ENCODE data around the gene LYPLA2. TPM values are rescaled to one million over a fixed set of nuclear protein-coding genes. Genes with fewer than 3 reads are reported as not detected.
A peak's percentile ranks its signal among the peaks of the same experiment; 100 is the strongest.
"Not testable (repeated sequence)": the region's sequence is repeated elsewhere in the genome, so short reads cannot be mapped to it uniquely, and the experiment has no call there.

The LYPLA2 gene
- total RNA-seq, 2 experiments from 2014 or later = 75.7 to 87.2 TPM

DNA sequence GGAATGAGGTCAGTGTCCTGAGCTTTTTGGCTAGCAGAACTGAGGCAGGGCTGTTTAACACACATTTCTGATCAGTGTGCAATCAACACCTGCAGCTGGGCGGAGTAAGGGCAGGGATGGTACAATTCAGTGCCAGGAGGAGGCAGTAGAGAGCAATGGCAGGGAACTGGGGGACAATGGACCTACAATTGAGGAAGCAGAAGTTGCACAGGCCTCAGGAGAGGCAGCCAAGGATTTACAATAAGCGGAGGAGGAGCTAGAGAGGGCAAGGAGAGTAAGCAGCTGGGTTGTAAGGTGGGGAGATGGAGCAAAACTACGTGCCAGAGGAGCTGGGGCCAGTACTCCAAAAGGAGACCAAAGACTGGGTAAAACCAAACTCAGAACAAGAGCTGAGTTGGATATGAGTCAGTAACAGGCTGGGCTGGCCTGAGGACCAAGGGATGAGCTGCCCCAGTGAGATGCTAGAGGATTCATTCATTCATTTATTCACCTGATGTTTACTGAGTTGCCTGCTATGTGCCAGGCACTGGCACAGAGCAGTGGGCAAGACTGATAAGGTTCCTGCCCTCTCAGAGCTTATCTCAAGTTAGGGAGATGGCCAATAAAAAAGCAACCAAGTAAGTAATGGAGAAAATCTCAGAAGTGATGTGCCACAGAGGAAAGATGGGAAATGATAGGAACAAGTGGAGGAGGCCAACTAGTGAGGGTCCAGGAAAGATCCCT, 20.0 kb downstream of the LYPLA2 start:
- no peak overlapping the region for H3K27ac Mint-ChIP-seq
- DNase-seq = peak; percentile 68
- H3K4me3 Mint-ChIP-seq = no peak overlapping the region
- H3K27me3 Mint-ChIP-seq = no peaks in the 10 kb centered on the region
- CTCF ChIA-PET = interaction anchor here (0.8 to 7.6 kb wide), 28 partner anchors 8 to 217 kb away, joined by 3 to 62 read pairs (median 6); partner anchors contain the start of genes CNR2, FUCA1, GALE and HMGCL
- H3K4me1 Mint-ChIP-seq = peaks cover 18% of the 10 kb centered on the region
- no peaks in the 10 kb centered on the region for H3K9me3 Mint-ChIP-seq (ENCODE audit: low read depth)
- peaks cover 2% of the 10 kb centered on the region for H3K36me3 Mint-ChIP-seq
- peak; percentile 61 for ATAC-seq

- CTCF ChIA-PET = interaction anchor here (7.6 kb wide), 1 partner anchor 10 kb away, joined by 62 read pairs; the partner anchor contains the start of gene HMGCL
- H3K4me3 Mint-ChIP-seq = no peak overlapping the region
- no peak for DNase-seq
- no peaks in the 10 kb centered on the region for H3K27me3 Mint-ChIP-seq
- H3K27ac Mint-ChIP-seq = no peak overlapping the region
- H3K36me3 Mint-ChIP-seq = peaks cover 2% of the 10 kb centered on the region
- H3K9me3 Mint-ChIP-seq (ENCODE audit: low read depth) = no peaks in the 10 kb centered on the region
- H3K4me1 Mint-ChIP-seq = peaks cover 19% of the 10 kb centered on the region
- no peak for ATAC-seq
Observed at GRCh38 chr1:23814016-23814415, 23.1 kb downstream of the LYPLA2 start.

- CTCF ChIA-PET = interaction anchor here (0.9 to 1.1 kb wide), 2 partner anchors 9 kb away, joined by 3 to 4 read pairs; partner anchors contain the start of gene HMGCL
- Mint-ChIP-seq H3K27me3 (no peaks in the 10 kb centered on the region), H3K4me3 (no peak overlapping the region), H3K27ac (no peak overlapping the region), H3K9me3 (ENCODE audit: low read depth) (no peaks in the 10 kb centered on the region), H3K4me1 (peaks cover 10% of the 10 kb centered on the region), H3K36me3 (peaks cover 2% of the 10 kb centered on the region)
- ATAC-seq = no peak
- no peak for DNase-seq
Observed at GRCh38 chr1:23816361-23816760, 25.4 kb downstream of the LYPLA2 start.

GRCh38 chr1:23816906-23817305, 26.0 kb downstream of the LYPLA2 start:
- CTCF ChIA-PET = interaction anchor here (0.6 kb wide), 1 partner anchor 32 kb away, joined by 3 read pairs; no protein-coding TSS in a partner anchor
- Mint-ChIP-seq H3K4me1 (peaks cover 10% of the 10 kb centered on the region), H3K27ac (no peak overlapping the region)

GRCh38 chr1:23817633-23818032, 26.7 kb downstream of the LYPLA2 start:
- H3K27me3 Mint-ChIP-seq = no peaks in the 10 kb centered on the region
- no peak overlapping the region for H3K27ac Mint-ChIP-seq
- H3K4me3 Mint-ChIP-seq = no peak overlapping the region
- no peak for ATAC-seq
- no peak for DNase-seq
- H3K9me3 Mint-ChIP-seq (ENCODE audit: low read depth) = no peaks in the 10 kb centered on the region
- CTCF ChIA-PET = interaction anchor here (1.0 to 1.5 kb wide), 2 partner anchors 18 to 99 kb away, joined by 4 to 5 read pairs; no protein-coding TSS in a partner anchor
- H3K4me1 Mint-ChIP-seq = peaks cover 10% of the 10 kb centered on the region
- H3K36me3 Mint-ChIP-seq = peaks cover 2% of the 10 kb centered on the region

More at GRCh38 chr1:23816906-23817305, 26.0 kb downstream of the LYPLA2 start:
- H3K4me3 Mint-ChIP-seq = no peak overlapping the region
- ATAC-seq (no peak), DNase-seq (no peak)
- H3K27me3 Mint-ChIP-seq = no peaks in the 10 kb centered on the region
- H3K36me3 Mint-ChIP-seq = peaks cover 2% of the 10 kb centered on the region
- no peaks in the 10 kb centered on the region for H3K9me3 Mint-ChIP-seq (ENCODE audit: low read depth)

- CTCF ChIA-PET = interaction anchor here (1.4 to 8.5 kb wide), 4 partner anchors 13 to 187 kb away, joined by 4 to 62 read pairs (median 8); no protein-coding TSS in a partner anchor
- no peak for ATAC-seq
- no peak for DNase-seq
- Mint-ChIP-seq H3K4me1 (peaks cover 20% of the 10 kb centered on the region), H3K27me3 (no peaks in the 10 kb centered on the region), H3K36me3 (no peaks in the 10 kb centered on the region), H3K27ac (no peak overlapping the region), H3K9me3 (ENCODE audit: low read depth) (no peaks in the 10 kb centered on the region), H3K4me3 (peak overlapping the region; percentile 93)
Observed at GRCh38 chr1:23823767-23824166, 32.8 kb downstream of the LYPLA2 start.

GRCh38 chr1:23824711-23825075, 33.7 kb downstream of the LYPLA2 start:
- H3K4me3 Mint-ChIP-seq = peak overlapping the region; percentile 93
- CTCF ChIA-PET = interaction anchor here (0.8 to 8.5 kb wide), 9 partner anchors 9 to 124 kb away, joined by 3 to 62 read pairs (median 4); partner anchors contain the start of genes FUCA1 and PITHD1
- no peaks in the 10 kb centered on the region for H3K36me3 Mint-ChIP-seq
- no peaks in the 10 kb centered on the region for H3K9me3 Mint-ChIP-seq (ENCODE audit: low read depth)
- H3K27ac Mint-ChIP-seq = peak overlapping the region; percentile 94
- peaks cover 20% of the 10 kb centered on the region for H3K4me1 Mint-ChIP-seq
- DNase-seq = no peak
- H3K27me3 Mint-ChIP-seq = no peaks in the 10 kb centered on the region
- ATAC-seq = no peak

- peak within 1 kb of the TSS; percentile 93 for H3K4me3 Mint-ChIP-seq
- peak within 1 kb of the TSS; percentile 94 for H3K27ac Mint-ChIP-seq
- H3K27me3 Mint-ChIP-seq = no peaks in the 10 kb centered on the region
- no peaks in the 10 kb centered on the region for H3K9me3 Mint-ChIP-seq (ENCODE audit: low read depth)
- DNase-seq = peak; percentile 94
- peaks cover 20% of the 10 kb centered on the region for H3K4me1 Mint-ChIP-seq
- ATAC-seq = peak; percentile 97
- CTCF ChIA-PET = interaction anchor here (0.7 to 8.5 kb wide), 10 partner anchors 9 to 124 kb away, joined by 3 to 62 read pairs (median 4); partner anchors contain the start of genes FUCA1 and PITHD1
- H3K36me3 Mint-ChIP-seq = no peaks in the 10 kb centered on the region
Observed at GRCh38 chr1:23825076-23825761, 34.3 kb downstream of the LYPLA2 start, which contains the start of gene HMGCL. TSS of gene HMGCL (minus strand) at chr1:23825429. CDS start at chr1:23825415, 14 bp downstream.

DNA sequence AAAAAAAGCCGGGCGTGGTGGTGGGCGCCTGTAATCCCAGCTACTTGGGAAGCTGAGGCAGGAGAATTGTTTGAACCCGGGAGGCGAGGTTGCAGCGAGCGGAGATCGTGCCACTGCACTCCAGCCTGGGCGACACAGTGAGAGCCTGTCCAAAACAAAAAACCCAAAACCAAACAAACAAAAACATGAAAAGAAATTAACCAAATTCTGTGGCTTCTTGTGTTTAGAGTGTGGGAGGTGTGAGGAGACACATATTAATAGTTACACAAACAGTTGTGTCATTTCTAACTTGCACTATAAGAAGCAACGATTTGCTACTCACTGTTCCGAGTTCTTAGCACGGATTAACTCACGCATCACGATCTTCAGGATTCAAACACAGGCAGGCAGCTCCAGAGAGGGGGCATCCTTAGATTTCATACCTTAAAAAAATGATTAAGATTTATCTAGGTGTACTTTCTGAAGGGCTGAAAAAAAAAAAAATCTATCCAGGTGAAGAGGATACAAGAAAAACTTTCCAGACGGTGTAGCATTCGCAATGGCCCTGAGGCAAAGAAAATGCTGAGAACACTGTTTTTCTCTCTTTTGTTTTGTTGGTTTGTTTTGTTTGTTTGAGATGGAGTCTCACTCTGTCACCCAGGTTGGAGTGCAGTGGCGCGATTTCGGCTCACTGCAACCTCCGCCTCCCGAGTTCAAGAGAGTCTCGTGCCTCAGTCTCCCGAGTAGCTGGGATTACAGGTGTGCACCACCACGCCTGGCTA, 35.0 kb downstream of the LYPLA2 start:
- Mint-ChIP-seq H3K27ac (peak overlapping the region; percentile 94), H3K4me1 (peaks cover 20% of the 10 kb centered on the region), H3K4me3 (peak overlapping the region; percentile 93), H3K9me3 (ENCODE audit: low read depth) (no peaks in the 10 kb centered on the region), H3K36me3 (no peaks in the 10 kb centered on the region), H3K27me3 (no peaks in the 10 kb centered on the region)
- peak; percentile 29 for ATAC-seq
- CTCF ChIA-PET = interaction anchor here (0.6 to 8.5 kb wide), 7 partner anchors 10 to 123 kb away, joined by 3 to 62 read pairs (median 4); no protein-coding TSS in a partner anchor
- DNase-seq = no peak

DNA sequence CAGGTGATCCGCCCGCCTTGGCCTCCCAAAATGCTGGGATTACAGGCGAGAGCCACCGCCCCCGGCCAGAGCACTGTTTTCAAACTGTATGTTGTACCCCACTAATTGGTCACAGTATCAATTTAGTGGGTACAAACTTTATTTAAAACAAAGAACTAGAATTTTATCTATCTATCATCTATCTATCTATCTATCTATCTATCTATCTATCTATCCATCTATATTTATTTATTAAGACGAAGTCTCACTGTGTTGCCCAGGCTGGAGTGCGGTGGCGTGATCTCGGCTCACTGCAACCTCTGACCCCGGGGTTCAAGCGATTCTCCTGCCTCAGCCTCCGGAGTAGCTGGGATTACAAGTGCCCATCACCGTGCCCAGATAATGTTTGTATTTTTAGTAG, 35.6 kb downstream of the LYPLA2 start:
- not testable (repeated sequence) for H3K27me3 Mint-ChIP-seq; H3K4me3 Mint-ChIP-seq; H3K27ac Mint-ChIP-seq; H3K36me3 Mint-ChIP-seq; DNase-seq; H3K9me3 Mint-ChIP-seq (ENCODE audit: low read depth); ATAC-seq
- CTCF ChIA-PET = interaction anchor here (0.6 to 8.5 kb wide), 3 partner anchors 12 to 55 kb away, joined by 4 to 62 read pairs (median 12); no protein-coding TSS in a partner anchor
- peaks cover 20% of the 10 kb centered on the region for H3K4me1 Mint-ChIP-seq

GRCh38 chr1:23827717-23828116, 36.8 kb downstream of the LYPLA2 start:
- Mint-ChIP-seq H3K36me3 (no peaks in the 10 kb centered on the region), H3K4me1 (peaks cover 20% of the 10 kb centered on the region), H3K27me3 (no peaks in the 10 kb centered on the region), H3K27ac (no peak overlapping the region), H3K4me3 (no peak overlapping the region), H3K9me3 (ENCODE audit: low read depth) (no peaks in the 10 kb centered on the region)
- DNase-seq = no peak
- ATAC-seq = no peak
- CTCF ChIA-PET = interaction anchor here (8.5 kb wide), 1 partner anchor 17 kb away, joined by 62 read pairs; no protein-coding TSS in a partner anchor

DNA sequence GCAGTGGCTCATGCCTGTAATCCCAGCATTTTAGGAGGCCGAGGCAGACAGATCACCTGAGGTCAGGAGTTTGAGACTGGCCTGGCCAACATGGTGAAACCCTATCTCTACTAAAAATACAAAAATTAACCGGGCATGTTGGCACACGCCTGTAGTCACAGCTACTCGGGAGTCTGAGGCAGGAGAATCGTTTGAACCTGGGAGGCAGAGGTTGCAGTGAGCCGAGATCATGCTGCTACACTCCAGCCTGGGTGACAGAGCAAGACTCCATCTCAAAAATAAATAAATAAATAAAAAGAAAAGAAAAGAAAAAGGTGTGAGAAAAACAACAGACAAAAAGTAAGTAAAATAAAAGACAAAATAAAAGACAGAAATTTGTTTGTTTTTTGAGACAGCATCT, 43.2 kb downstream of the LYPLA2 start:
- not testable (repeated sequence) for H3K27me3 Mint-ChIP-seq; DNase-seq; H3K36me3 Mint-ChIP-seq; H3K9me3 Mint-ChIP-seq (ENCODE audit: low read depth); ATAC-seq; H3K27ac Mint-ChIP-seq; H3K4me3 Mint-ChIP-seq
- peaks cover 15% of the 10 kb centered on the region for H3K4me1 Mint-ChIP-seq
- CTCF ChIA-PET = interaction anchor here (1.8 kb wide), 1 partner anchor 62 kb away, joined by 6 read pairs; no protein-coding TSS in a partner anchor
